NCI-H146 (cell line): ENCODE results near the gene DCST1.

ENCODE experiments used
- DNase-seq: peaks from one replicate; lab custom pipeline; 2025; lab: John Stamatoyannopoulos, UW

DCST1 gene

GRCh38 chr1:155086856-155087535, 53.4 kb downstream of the DCST1 start:
- DNase-seq = no peak

GRCh38 chr1:155091071-155092051, 57.7 kb downstream of the DCST1 start:
- peak; percentile 76 for DNase-seq

GRCh38 chr1:155092131-155092530, 58.5 kb downstream of the DCST1 start:
- no peak for DNase-seq

- no peak for DNase-seq
Observed at GRCh38 chr1:155092641-155093040, 59.0 kb downstream of the DCST1 start.

- DNase-seq = peak; percentile 59
Observed at GRCh38 chr1:155093911-155094621, 60.4 kb downstream of the DCST1 start.

- no peak for DNase-seq
Observed at GRCh38 chr1:155094622-155094948, 61.0 kb downstream of the DCST1 start.

- no peak for DNase-seq
Observed at GRCh38 chr1:155099331-155099730, 65.7 kb downstream of the DCST1 start.
